DOHH2 (cell line): ENCODE results near the gene AGBL4.

Experiments
- EZH2phosphoT487 ChIP-seq: fragments of 200-600 bp; sonication (generic); IDR thresholded peaks from 2 replicates; pipeline ENCODE4 v1.6.1; 2017; ENCODE audit warnings: borderline replicate concordance, mild to moderate bottlenecking, antibody characterized with exemption, low read length, moderate library complexity, mixed read lengths
- TF ChIP-seq, protein P1 (sequence below): fragments of 200-600 bp; sonication (generic); IDR thresholded peaks from one replicate; pipeline ENCODE4 v1.5.1; 2014; ENCODE audit warnings: antibody characterized with exemption, mild to moderate bottlenecking, low read depth, low read length; ENCODE audit not compliant: poor library complexity, severe bottlenecking

DNA sequence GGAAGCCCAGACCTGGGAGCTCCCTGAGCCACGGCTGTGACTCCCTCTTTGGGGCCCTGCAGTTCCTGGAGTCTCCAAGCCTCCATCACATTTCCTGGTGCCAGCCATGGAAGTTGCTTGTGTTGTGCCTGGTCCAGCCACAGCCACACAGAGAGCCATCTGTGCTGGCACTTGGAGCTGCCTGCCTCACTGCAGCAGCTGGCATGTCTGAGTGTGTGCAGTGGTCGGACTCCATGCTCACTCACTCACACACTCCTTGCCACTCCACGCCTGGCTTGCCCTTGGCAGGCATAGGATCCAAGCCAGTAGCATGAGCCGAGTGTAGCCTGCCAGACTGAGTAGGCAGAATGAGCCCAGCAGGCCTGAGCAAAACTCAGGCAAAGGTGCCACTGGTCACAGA lies 730.7 kb downstream of the AGBL4 start:
- TF ChIP-seq, protein P1, sequence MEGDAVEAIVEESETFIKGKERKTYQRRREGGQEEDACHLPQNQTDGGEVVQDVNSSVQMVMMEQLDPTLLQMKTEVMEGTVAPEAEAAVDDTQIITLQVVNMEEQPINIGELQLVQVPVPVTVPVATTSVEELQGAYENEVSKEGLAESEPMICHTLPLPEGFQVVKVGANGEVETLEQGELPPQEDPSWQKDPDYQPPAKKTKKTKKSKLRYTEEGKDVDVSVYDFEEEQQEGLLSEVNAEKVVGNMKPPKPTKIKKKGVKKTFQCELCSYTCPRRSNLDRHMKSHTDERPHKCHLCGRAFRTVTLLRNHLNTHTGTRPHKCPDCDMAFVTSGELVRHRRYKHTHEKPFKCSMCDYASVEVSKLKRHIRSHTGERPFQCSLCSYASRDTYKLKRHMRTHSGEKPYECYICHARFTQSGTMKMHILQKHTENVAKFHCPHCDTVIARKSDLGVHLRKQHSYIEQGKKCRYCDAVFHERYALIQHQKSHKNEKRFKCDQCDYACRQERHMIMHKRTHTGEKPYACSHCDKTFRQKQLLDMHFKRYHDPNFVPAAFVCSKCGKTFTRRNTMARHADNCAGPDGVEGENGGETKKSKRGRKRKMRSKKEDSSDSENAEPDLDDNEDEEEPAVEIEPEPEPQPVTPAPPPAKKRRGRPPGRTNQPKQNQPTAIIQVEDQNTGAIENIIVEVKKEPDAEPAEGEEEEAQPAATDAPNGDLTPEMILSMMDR: no peak
- TF ChIP-seq EZH2phosphoT487: no peak
